Measurements from ENCODE around the gene USP3. TPM values are rescaled to one million over a fixed set of nuclear protein-coding genes. Genes with fewer than 3 reads are reported as not detected.
"Not testable (repeated sequence)": the region's sequence is repeated elsewhere in the genome, so short reads cannot be mapped to it uniquely, and the experiment has no call there.

The USP3 gene
- total RNA-seq, 4 donors from 2014 or later = 26.5 to 96.3 (median 65.8) TPM

GRCh38 chr15:63519548-63520178 is 15.3 kb downstream of the USP3 start:
- Histone ChIP-seq H3K36me3 (no peaks in the 10 kb centered on the region), H3K27ac (no peak overlapping the region), H3K4me1 (peaks cover 0 to 9% of the 10 kb centered on the region in 2 donors), H3K27me3 (no peaks in the 10 kb centered on the region), H3K4me3 (no peak overlapping the region), H3K9me3 (no peaks in the 10 kb centered on the region)
- intact Hi-C loops (cut with DNase I; ENCODE audit: low total_unique reads) = no loop called here
- TF ChIP-seq POLR2A (IDR thresholded peaks at IDR 0.05) (no peak), CTCF (IDR thresholded peaks at IDR 0.05) (no peak)
- no peak for DNase-seq

- H3K4me1 ChIP-seq; intact Hi-C loops (cut with DNase I; ENCODE audit: low total_unique reads); H3K36me3 ChIP-seq: not testable (repeated sequence)
These were observed 16.1 kb downstream of the USP3 start for GRCh38 chr15:63520462-63520861.

GRCh38 chr15:63522225-63522578 is 17.8 kb downstream of the USP3 start:
- no peak for DNase-seq

More at GRCh38 chr15:63520462-63520861, 16.1 kb downstream of the USP3 start:
- not testable (repeated sequence) for H3K27me3 ChIP-seq, H3K9me3 ChIP-seq, H3K27ac ChIP-seq, DNase-seq, H3K4me3 ChIP-seq

DNA sequence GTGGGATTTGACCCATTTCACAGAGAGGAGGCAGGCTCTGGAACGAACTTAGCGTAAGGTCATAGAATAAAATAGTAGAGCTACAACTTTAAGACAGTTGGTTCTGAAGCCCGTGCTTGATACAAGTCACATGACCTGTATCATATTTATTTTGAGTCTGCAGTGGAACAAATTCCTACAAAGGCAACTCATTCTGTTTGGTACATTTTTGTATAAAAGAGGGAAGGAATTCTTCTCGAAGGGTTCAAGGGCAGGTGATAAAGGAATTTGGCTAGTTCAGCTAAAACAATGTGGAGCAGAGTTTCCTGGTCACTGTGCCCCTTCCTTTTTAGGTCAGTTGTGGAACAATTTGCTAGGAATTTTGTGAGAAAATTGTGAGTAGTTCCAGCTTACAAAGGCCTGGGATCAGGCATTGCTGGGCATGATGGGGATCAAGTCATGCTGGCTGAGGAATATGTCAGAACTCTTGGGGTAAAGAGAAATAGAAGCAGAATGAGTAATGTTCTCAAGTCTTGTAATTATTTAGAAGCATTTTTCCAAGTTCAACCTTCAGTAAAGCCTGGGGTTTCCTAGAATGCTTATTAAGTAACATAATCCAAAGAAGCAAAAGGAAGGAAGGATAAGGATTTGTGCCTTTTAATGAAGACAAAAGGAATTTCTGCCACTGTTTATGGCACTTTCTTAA is 19.1 kb downstream of the USP3 start:
- DNase-seq = no peak
- TF ChIP-seq POLR2A (IDR thresholded peaks at IDR 0.05) = no peak
- TF ChIP-seq CTCF (IDR thresholded peaks at IDR 0.05) = no peak
- no peaks in the 10 kb centered on the region for H3K36me3 ChIP-seq
- H3K27me3 ChIP-seq = no peaks in the 10 kb centered on the region
- peaks cover 0 to 7% of the 10 kb centered on the region in 2 donors for H3K4me1 ChIP-seq
- H3K4me3 ChIP-seq = no peak overlapping the region
- no peaks in the 10 kb centered on the region for H3K9me3 ChIP-seq
- intact Hi-C loops (cut with DNase I; ENCODE audit: low total_unique reads) = no loop called here
- peak overlapping the region in 1 of 2 donors; percentile 35 for H3K27ac ChIP-seq

More at GRCh38 chr15:63522225-63522578, 17.8 kb downstream of the USP3 start:
- Histone ChIP-seq H3K9me3 (no peaks in the 10 kb centered on the region), H3K4me1 (peaks cover 0 to 7% of the 10 kb centered on the region in 2 donors), H3K27me3 (no peaks in the 10 kb centered on the region), H3K27ac (no peak overlapping the region), H3K36me3 (no peaks in the 10 kb centered on the region), H3K4me3 (no peak overlapping the region)
- intact Hi-C loops (cut with DNase I; ENCODE audit: low total_unique reads) = no loop called here
- TF ChIP-seq CTCF (IDR thresholded peaks at IDR 0.05) (no peak), POLR2A (IDR thresholded peaks at IDR 0.05) (no peak)

- peaks cover 0 to 7% of the 10 kb centered on the region in 2 donors for H3K4me1 ChIP-seq
- intact Hi-C loops (cut with DNase I; ENCODE audit: low total_unique reads) = no loop called here
- no peak overlapping the region for H3K4me3 ChIP-seq
These were observed 20.1 kb downstream of the USP3 start for GRCh38 chr15:63524316-63525015.

More at GRCh38 chr15:63524316-63525015, 20.1 kb downstream of the USP3 start:
- TF ChIP-seq CTCF (IDR thresholded peaks at IDR 0.05) = no peak
- TF ChIP-seq POLR2A (IDR thresholded peaks at IDR 0.05) = no peak
- DNase-seq = no peak
- no peaks in the 10 kb centered on the region for H3K27me3 ChIP-seq
- no peaks in the 10 kb centered on the region for H3K36me3 ChIP-seq
- no peaks in the 10 kb centered on the region for H3K9me3 ChIP-seq
- H3K27ac ChIP-seq = no peak overlapping the region
